HEK293T (cell line): ENCODE measurements around the gene SNX12.

Source experiments
- CTCF ChIA-PET: fragments of 350-600 bp; formaldehyde crosslinking; extraction: SDS; loops from one replicate; lab custom pipeline; 2021; ENCODE audit warnings: antibody characterized with exemption, inconsistent platforms; lab: Yijun Ruan, JAX
- POLR2A ChIA-PET: fragments of 350-600 bp; formaldehyde crosslinking; extraction: SDS; loops from one replicate; lab custom pipeline; 2020; ENCODE audit warnings: antibody characterized with exemption, inconsistent platforms; lab: Yijun Ruan, JAX
- DNase-seq: peaks from one replicate; pipeline ENCODE4 v3.0.0; 2012; ENCODE audit warnings: mixed read lengths; ENCODE audit errors: extremely low spot score
- ARNT ChIP-seq: fragments of 450-650 bp; IDR thresholded peaks from 2 replicates; pipeline ENCODE4 v1.6.1; 2017; ENCODE audit warnings: mild to moderate bottlenecking
- BHLHE40 ChIP-seq: fragments of 450-650 bp; IDR thresholded peaks from 2 replicates; pipeline ENCODE4 v1.6.1; 2016; ENCODE audit warnings: mild to moderate bottlenecking, moderate library complexity, borderline replicate concordance
- FOXA1 ChIP-seq: fragments of 450-650 bp; IDR thresholded peaks from 2 replicates; pipeline ENCODE4 v1.6.1; 2016; ENCODE audit warnings: mild to moderate bottlenecking
- FOXK2 ChIP-seq: fragments of 450-650 bp; IDR thresholded peaks from 2 replicates; pipeline ENCODE4 v1.6.1; 2016; ENCODE audit warnings: mild to moderate bottlenecking
- HDGF ChIP-seq: fragments of 450-650 bp; IDR thresholded peaks from 2 replicates; pipeline ENCODE4 v1.6.1; 2017; ENCODE audit warnings: antibody characterized with exemption, borderline replicate concordance
- L3MBTL2 ChIP-seq: fragments of 450-650 bp; conservative IDR thresholded peaks from 2 replicates; pipeline ENCODE4 v1.6.1; 2016; ENCODE audit warnings: mild to moderate bottlenecking
- LEF1 ChIP-seq: fragments of 450-650 bp; IDR thresholded peaks from 2 replicates; pipeline ENCODE4 v1.6.1; 2017; ENCODE audit warnings: mild to moderate bottlenecking, borderline replicate concordance
- NFRKB ChIP-seq: fragments of 450-650 bp; IDR thresholded peaks from 2 replicates; pipeline ENCODE4 v1.6.1; 2016; ENCODE audit warnings: mild to moderate bottlenecking, moderate library complexity
- SP1 ChIP-seq: fragments of 450-650 bp; IDR thresholded peaks from 2 replicates; pipeline ENCODE4 v1.6.1; 2017
- SUZ12 ChIP-seq: fragments of 450-650 bp; IDR thresholded peaks from 2 replicates; pipeline ENCODE4 v1.6.1; 2016; ENCODE audit warnings: mild to moderate bottlenecking
- TARDBP ChIP-seq: fragments of 450-650 bp; IDR thresholded peaks from 2 replicates; pipeline ENCODE4 v1.6.1; 2016
- ZNF384 ChIP-seq: fragments of 450-650 bp; IDR thresholded peaks from 2 replicates; pipeline ENCODE4 v1.6.1; 2016
- TF ChIP-seq, protein P1 (sequence below): fragments of 450-650 bp; IDR thresholded peaks from 2 replicates; pipeline ENCODE4 v1.6.1; 2016

SNX12 gene

DNA sequence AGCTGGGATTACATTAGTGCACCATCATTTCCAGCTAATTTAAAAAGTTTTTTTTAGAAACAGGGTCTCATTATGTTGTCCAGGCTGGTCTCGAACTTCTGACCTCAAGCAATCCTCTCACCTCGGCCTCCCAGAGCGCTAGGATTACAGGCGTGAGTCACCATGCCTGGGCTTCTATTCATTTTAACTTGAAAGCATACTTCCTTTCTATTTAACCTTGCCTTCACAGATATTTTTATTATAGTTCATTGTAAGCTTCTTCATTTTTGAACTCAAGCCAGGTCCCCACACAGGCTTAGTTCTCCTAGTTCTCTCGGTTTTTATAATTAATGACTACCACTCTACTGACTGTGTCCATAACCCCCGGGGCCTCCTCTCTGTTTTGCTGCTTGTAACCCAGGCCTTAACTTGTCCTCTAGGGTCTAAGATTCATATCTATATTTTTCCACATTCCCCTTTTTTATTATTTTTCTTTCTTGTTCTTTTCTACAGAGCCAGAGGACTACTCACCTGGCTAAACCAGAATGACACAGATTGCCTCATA lies 50.7 kb downstream of the SNX12 start:
- CTCF ChIA-PET = no interaction called here
- POLR2A ChIA-PET = no interaction called here
- no peak for DNase-seq
- TF ChIP-seq L3MBTL2 (no peak), NFRKB (no peak), FOXA1 (no peak), ARNT (no peak), LEF1 (no peak), ZNF384 (no peak), SP1 (no peak), TARDBP (no peak), HDGF (no peak), SUZ12 (no peak), FOXK2 (no peak), BHLHE40 (no peak)
- TF ChIP-seq, protein P1, sequence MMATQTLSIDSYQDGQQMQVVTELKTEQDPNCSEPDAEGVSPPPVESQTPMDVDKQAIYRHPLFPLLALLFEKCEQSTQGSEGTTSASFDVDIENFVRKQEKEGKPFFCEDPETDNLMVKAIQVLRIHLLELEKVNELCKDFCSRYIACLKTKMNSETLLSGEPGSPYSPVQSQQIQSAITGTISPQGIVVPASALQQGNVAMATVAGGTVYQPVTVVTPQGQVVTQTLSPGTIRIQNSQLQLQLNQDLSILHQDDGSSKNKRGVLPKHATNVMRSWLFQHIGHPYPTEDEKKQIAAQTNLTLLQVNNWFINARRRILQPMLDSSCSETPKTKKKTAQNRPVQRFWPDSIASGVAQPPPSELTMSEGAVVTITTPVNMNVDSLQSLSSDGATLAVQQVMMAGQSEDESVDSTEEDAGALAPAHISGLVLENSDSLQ = no peak
